ENCODE results near the gene CREG2.

DNA sequence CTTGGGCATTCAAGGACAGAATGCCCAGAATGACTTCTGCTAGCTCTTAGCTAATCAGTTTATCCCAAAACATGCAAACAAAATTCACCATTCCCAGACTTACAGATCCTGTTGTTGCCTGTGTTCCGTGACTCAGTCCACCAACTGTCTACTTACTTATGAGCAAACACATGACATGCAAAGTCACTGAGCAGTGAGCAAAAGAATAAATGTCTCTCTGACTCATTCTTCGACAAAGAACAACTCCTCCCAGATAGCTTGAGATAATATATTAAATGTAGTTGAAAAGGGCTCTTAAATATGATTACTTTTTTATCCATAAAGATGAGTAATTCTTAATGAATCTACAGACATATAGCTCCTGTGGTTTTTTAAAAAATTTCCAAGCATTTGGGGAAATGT lies 9.0 kb upstream of the CREG2 start:
- TF ChIP-seq CTCF (IDR thresholded peaks at IDR 0.05) (no peak), POLR2AphosphoS5 (IDR thresholded peaks at IDR 0.05; ENCODE audit: low read depth, low read length) (no peak), SIN3A (IDR thresholded peaks at IDR 0.05; ENCODE audit: borderline replicate concordance, insufficient read depth, low read depth, low read length) (no peak)
